ENCODE measurements around the gene RBM4.
"Not testable (repeated sequence)": the region's sequence is repeated elsewhere in the genome, so short reads cannot be mapped to it uniquely, and the experiment has no call there.

Gene RBM4

GRCh38 chr11:66604155-66604554 is 34.3 kb upstream of the RBM4 start:
- TF ChIP-seq EZH2 (IDR thresholded peaks at IDR 0.05; ENCODE audit: borderline replicate concordance, low read length) (no peak), CTCF (IDR thresholded peaks at IDR 0.05; ENCODE audit: low read length) (no peak)
- Histone ChIP-seq H3K36me3 (ENCODE audit: insufficient read depth, low read length) (peaks cover 37% of the 10 kb centered on the region; the same call in 1 of the 2 replicates), H3K9ac (ENCODE audit: low read length) (no peak overlapping the region), H3F3A (ENCODE audit: insufficient read depth, low read length) (no peaks in the 10 kb centered on the region), H3K79me2 (ENCODE audit: insufficient read depth, low read length) (no peaks in the 10 kb centered on the region), H3K27ac (ENCODE audit: low read depth, low read length, poor library complexity, severe bottlenecking) (no peak overlapping the region), H3K4me3 (ENCODE audit: low read depth, low read length, poor library complexity, severe bottlenecking) (no peak overlapping the region), H3K4me2 (ENCODE audit: low read length) (no peak overlapping the region), H3K4me1 (ENCODE audit: insufficient read depth, low read length, severe bottlenecking) (peaks cover 13% of the 10 kb centered on the region), H3K9me2 (ENCODE audit: low read depth, low read length) (no peaks in the 10 kb centered on the region), H3K27me3 (ENCODE audit: insufficient read depth, low read length) (no peaks in the 10 kb centered on the region), H4K20me1 (ENCODE audit: insufficient read depth, low read length) (no peaks in the 10 kb centered on the region), H3K9me3 (ENCODE audit: low read length) (no peaks in the 10 kb centered on the region), H2AFZ (ENCODE audit: low read length) (no peak overlapping the region)

GRCh38 chr11:66606608-66607007 is 31.9 kb upstream of the RBM4 start:
- H3K4me2 ChIP-seq (ENCODE audit: low read length); H3K27me3 ChIP-seq (ENCODE audit: insufficient read depth, low read length); H4K20me1 ChIP-seq (ENCODE audit: insufficient read depth, low read length); H3F3A ChIP-seq (ENCODE audit: insufficient read depth, low read length); H3K9me3 ChIP-seq (ENCODE audit: low read length); H3K9ac ChIP-seq (ENCODE audit: low read length); H3K4me3 ChIP-seq (ENCODE audit: low read depth, low read length, poor library complexity, severe bottlenecking); H3K79me2 ChIP-seq (ENCODE audit: insufficient read depth, low read length); H2AFZ ChIP-seq (ENCODE audit: low read length); H3K9me2 ChIP-seq (ENCODE audit: low read depth, low read length): not testable (repeated sequence)
- H3K36me3 ChIP-seq (ENCODE audit: insufficient read depth, low read length) = peaks cover 23% of the 10 kb centered on the region; the same call in 1 of the 2 replicates
- H3K27ac ChIP-seq (ENCODE audit: low read depth, low read length, poor library complexity, severe bottlenecking) = peak overlapping the region; percentile 32
- peaks cover 22% of the 10 kb centered on the region for H3K4me1 ChIP-seq (ENCODE audit: insufficient read depth, low read length, severe bottlenecking)

- Histone ChIP-seq H3K9me2 (ENCODE audit: low read depth, low read length) (no peaks in the 10 kb centered on the region), H3K4me3 (ENCODE audit: low read depth, low read length, poor library complexity, severe bottlenecking) (no peak overlapping the region), H3K27ac (ENCODE audit: low read depth, low read length, poor library complexity, severe bottlenecking) (peak overlapping the region; percentile 32), H3F3A (ENCODE audit: insufficient read depth, low read length) (no peaks in the 10 kb centered on the region), H3K36me3 (ENCODE audit: insufficient read depth, low read length) (peaks cover 23% of the 10 kb centered on the region; the same call in 1 of the 2 replicates), H3K9me3 (ENCODE audit: low read length) (no peaks in the 10 kb centered on the region), H2AFZ (ENCODE audit: low read length) (no peak overlapping the region), H3K9ac (ENCODE audit: low read length) (no peak overlapping the region), H3K79me2 (ENCODE audit: insufficient read depth, low read length) (no peaks in the 10 kb centered on the region), H4K20me1 (ENCODE audit: insufficient read depth, low read length) (no peaks in the 10 kb centered on the region), H3K4me1 (ENCODE audit: insufficient read depth, low read length, severe bottlenecking) (peaks cover 18% of the 10 kb centered on the region), H3K4me2 (ENCODE audit: low read length) (no peak overlapping the region), H3K27me3 (ENCODE audit: insufficient read depth, low read length) (no peaks in the 10 kb centered on the region)
- TF ChIP-seq EZH2 (IDR thresholded peaks at IDR 0.05; ENCODE audit: borderline replicate concordance, low read length) = no peak
- no peak for TF ChIP-seq CTCF (IDR thresholded peaks at IDR 0.05; ENCODE audit: low read length)
These were observed 31.2 kb upstream of the RBM4 start for GRCh38 chr11:66607126-66607834.

Measured in OCI-LY1 (cell line).